H9 (cell line): ENCODE results near the gene PGS1. TPM values are rescaled to one million over a fixed set of nuclear protein-coding genes. Genes with fewer than 3 reads are reported as not detected.

Experiments
- DNase-seq: peaks from one replicate; pipeline ENCODE4 v3.0.0-alpha.2; 2017
- H2AFZ ChIP-seq: one replicate; pipeline ENCODE4 v1.6.1; 2013; ENCODE audit warnings: mild to moderate bottlenecking, low read length, control low read depth, moderate library complexity
- H2AK5ac ChIP-seq: 2 replicates; pipeline ENCODE4 v1.6.1; 2013; ENCODE audit warnings: low read length, control low read depth, mixed read lengths; ENCODE audit not compliant: insufficient read length
- H2BK120ac ChIP-seq: one replicate; pipeline ENCODE4 v1.6.1; 2013; ENCODE audit warnings: low read depth, mild to moderate bottlenecking, low read length, control low read depth, inconsistent platforms; ENCODE audit not compliant: poor library complexity, severe bottlenecking
- H2BK12ac ChIP-seq: 2 replicates; pipeline ENCODE4 v1.6.1; 2013; ENCODE audit warnings: low read length, control low read depth, mixed read lengths, low read depth; ENCODE audit not compliant: insufficient read length
- H2BK15ac ChIP-seq: 2 replicates; pipeline ENCODE4 v1.6.1; 2013; ENCODE audit warnings: low read depth, low read length, control low read depth
- H2BK20ac ChIP-seq: one replicate; pipeline ENCODE4 v1.6.1; 2013; ENCODE audit warnings: low read depth, mild to moderate bottlenecking, low read length, control low read depth, inconsistent platforms; ENCODE audit not compliant: poor library complexity, severe bottlenecking
- H2BK5ac ChIP-seq: 2 replicates; pipeline ENCODE4 v1.6.1; 2013; ENCODE audit warnings: low read length, control low read depth, mixed read lengths; ENCODE audit not compliant: insufficient read length
- H3K14ac ChIP-seq: 2 replicates; pipeline ENCODE4 v1.6.1; 2013; ENCODE audit warnings: low read length, control low read depth; ENCODE audit not compliant: insufficient read depth
- H3K18ac ChIP-seq: 2 replicates; pipeline ENCODE4 v1.6.1; 2013; ENCODE audit warnings: low read depth, mild to moderate bottlenecking, mixed read lengths, low read length, control low read depth; ENCODE audit not compliant: insufficient read length
- H3K23ac ChIP-seq: 2 replicates; pipeline ENCODE4 v1.6.1; 2013; ENCODE audit warnings: low read length, control low read depth, mixed read lengths, low read depth; ENCODE audit not compliant: insufficient read length
- H3K23me2 ChIP-seq: 2 replicates; pipeline ENCODE4 v1.6.1; 2013; ENCODE audit warnings: low read depth, mild to moderate bottlenecking, mixed read lengths, low read length, control low read depth; ENCODE audit not compliant: insufficient read length, poor library complexity, severe bottlenecking
- H3K27ac ChIP-seq: 2 replicates; pipeline ENCODE4 v1.5.1; 2013; ENCODE audit warnings: low read length, control low read depth, mixed read lengths, low read depth; ENCODE audit not compliant: insufficient read length
- H3K27me3 ChIP-seq: 2 replicates; pipeline ENCODE4 v1.6.1; 2013; ENCODE audit warnings: low read length, control low read depth, inconsistent platforms; ENCODE audit not compliant: insufficient read depth
- H3K4ac ChIP-seq: 2 replicates; pipeline ENCODE4 v1.6.1; 2013; ENCODE audit warnings: low read depth, mild to moderate bottlenecking, control low read depth, inconsistent platforms, low read length, moderate library complexity
- H3K4me1 ChIP-seq: 2 replicates; pipeline ENCODE4 v1.6.1; 2013; ENCODE audit warnings: low read length, control low read depth, inconsistent platforms; ENCODE audit not compliant: insufficient read depth
- H3K4me2 ChIP-seq: 2 replicates; pipeline ENCODE4 v1.6.1; 2013; ENCODE audit warnings: low read length, control low read depth, mixed read lengths; ENCODE audit not compliant: insufficient read length, insufficient read depth
- H3K56ac ChIP-seq: 2 replicates; pipeline ENCODE4 v1.6.1; 2013; ENCODE audit warnings: low read depth, mild to moderate bottlenecking, mixed read lengths, low read length, control low read depth; ENCODE audit not compliant: insufficient read length
- H3K79me1 ChIP-seq: 2 replicates; pipeline ENCODE4 v1.6.1; 2013; ENCODE audit warnings: low read depth, mild to moderate bottlenecking, moderate library complexity, low read length, control low read depth, inconsistent platforms; ENCODE audit not compliant: insufficient read depth, poor library complexity, severe bottlenecking
- H3K79me2 ChIP-seq: 2 replicates; pipeline ENCODE4 v1.6.1; 2013; ENCODE audit warnings: low read length, control low read depth, inconsistent platforms; ENCODE audit not compliant: insufficient read depth
- H3K9ac ChIP-seq: 2 replicates; pipeline ENCODE4 v1.6.1; 2013; ENCODE audit warnings: low read length, control low read depth, mixed read lengths; ENCODE audit not compliant: insufficient read length; ENCODE audit errors: extremely low read depth
- H3K9me3 ChIP-seq: one replicate; pipeline ENCODE4 v1.6.1; 2013; ENCODE audit warnings: low read depth, low read length, inconsistent platforms; ENCODE audit not compliant: control insufficient read depth
- H3T11ph ChIP-seq: one replicate; pipeline ENCODE4 v1.6.1; 2013; ENCODE audit warnings: mild to moderate bottlenecking, low read length, control low read depth, inconsistent platforms
- H4K20me1 ChIP-seq: one replicate; pipeline ENCODE4 v1.6.1; 2013; ENCODE audit not compliant: control insufficient read depth, insufficient read length, insufficient read depth
- H4K5ac ChIP-seq: 2 replicates; pipeline ENCODE4 v1.6.1; 2013; ENCODE audit warnings: low read depth, mild to moderate bottlenecking, mixed read lengths, low read length, control low read depth; ENCODE audit not compliant: insufficient read length
- H4K8ac ChIP-seq: replicated peaks from 2 replicates; pipeline ENCODE4 v1.6.1; 2013; ENCODE audit warnings: low read length, control low read depth, mixed read lengths, low read depth; ENCODE audit not compliant: insufficient read length
- H4K91ac ChIP-seq: 2 replicates; pipeline ENCODE4 v1.6.1; 2013; ENCODE audit warnings: low read depth, mild to moderate bottlenecking, moderate library complexity, mixed read lengths, low read length, control low read depth; ENCODE audit not compliant: insufficient read length
- H3K27ac Mint-ChIP-seq, 3 experiments: 2 replicates in 2 of 3; 3 replicates in 1 of 3; pipeline ENCODE4 v1.8.0; 2020 to 2021; ENCODE audit warnings: mixed read lengths in 3 of 3, mild to moderate bottlenecking in 1 of 3, moderate library complexity in 1 of 3
- H3K27me3 Mint-ChIP-seq: 2 replicates; pipeline ENCODE4 v1.8.0; 2021; ENCODE audit warnings: low read depth, mild to moderate bottlenecking, moderate library complexity, mixed read lengths
- H3K36me3 Mint-ChIP-seq, 3 experiments: 2 replicates in 2 of 3; 3 replicates in 1 of 3; pipeline ENCODE4 v1.8.0; 2020 to 2021; ENCODE audit warnings: low read depth in 3 of 3, mixed read lengths in 3 of 3; ENCODE audit not compliant: insufficient read depth in 1 of 3
- H3K4me1 Mint-ChIP-seq, 2 experiments: 2 replicates each; pipeline ENCODE4 v1.8.0; 2020; ENCODE audit warnings: mixed read lengths in 2 of 2
- H3K4me3 Mint-ChIP-seq, 2 experiments: 2 replicates in 1 of 2; 3 replicates in 1 of 2; pipeline ENCODE4 v1.8.0; 2020 to 2021; ENCODE audit warnings: mild to moderate bottlenecking in 2 of 2, mixed read lengths in 2 of 2, moderate library complexity in 1 of 2
- H3K9me3 Mint-ChIP-seq, 2 experiments: 2 replicates in 1 of 2; 3 replicates in 1 of 2; pipeline ENCODE4 v1.8.0; 2020; ENCODE audit warnings: mild to moderate bottlenecking in 2 of 2, mixed read lengths in 2 of 2, moderate library complexity in 1 of 2
- CTCF ChIP-seq: fragments of 200-600 bp; sonication (generic); conservative IDR thresholded peaks from 3 replicates; pipeline ENCODE4 v1.8.0; 2021; ENCODE audit warnings: antibody characterized with exemption, mild to moderate bottlenecking
- WGBS: extraction: QIAGEN DNeasy Blood & Tissue Kit; methylation state at CpG from one replicate; pipeline ENCODE4 v1.1.7; 2013; ENCODE audit warnings: missing lambda C conversion rate, low lambda C conversion rate, mixed read lengths; ENCODE audit not compliant: insufficient read length; ENCODE audit errors: extremely low coverage; 5-methylcytosine and 5-hydroxymethylcytosine counted together
- total RNA-seq: library from RNA; stranded (reverse); gene quantifications from 2 replicates; pipeline ENCODE4 v1.2.1, GENCODE V29; 2021

Gene PGS1
- total RNA-seq, 1 experiment from 2014 or later, result 45.7 TPM

GRCh38 chr17:78400581-78401240, 22.3 kb downstream of the PGS1 start:
- peaks cover 5% of the 10 kb centered on the region for H4K20me1 ChIP-seq
- H3K18ac ChIP-seq, result no peak overlapping the region
- no peak overlapping the region for H3K4ac ChIP-seq
- no peak overlapping the region for H2BK15ac ChIP-seq
- Mint-ChIP-seq H3K4me1 (0 out of 4 replicates have a peak, but pooled peaks cover 0 to 5% of the 10 kb centered on the region in 2 experiments), H3K27me3 (no peaks in the 10 kb centered on the region), H3K27ac (peak overlapping the region in 2 of 3 experiments; percentile 78 to 85; a peak in 2 of 7 replicates), H3K4me3 (no peak overlapping the region; a peak in 1 of 5 replicates), H3K36me3 (peaks cover 66 to 96% (median 95%) of the 10 kb centered on the region in 3 experiments; a peak in 6 of 7 replicates), H3K9me3 (no peaks in the 10 kb centered on the region)
- no peak overlapping the region for H3K4me2 ChIP-seq
- DNase-seq, result no peak
- no peak overlapping the region for H3K9ac ChIP-seq
- peaks cover 6% of the 10 kb centered on the region; the same call in 1 of the 2 replicates for H3K79me2 ChIP-seq
- H4K91ac ChIP-seq, result no peak overlapping the region
- H3K14ac ChIP-seq, result no peak overlapping the region; the same call in 1 of the 2 replicates
- H2BK5ac ChIP-seq, result no peak overlapping the region
- no peak overlapping the region for H2AFZ ChIP-seq
- no peaks in the 10 kb centered on the region for H3K79me1 ChIP-seq
- no peak overlapping the region for H3K56ac ChIP-seq
- no peak overlapping the region for H4K5ac ChIP-seq
- no peaks in the 10 kb centered on the region for H3K9me3 ChIP-seq
- no peaks in the 10 kb centered on the region for H3K4me1 ChIP-seq
- H3T11ph ChIP-seq, result no peak overlapping the region
- TF ChIP-seq CTCF, result no peak
- no peak overlapping the region for H4K8ac ChIP-seq
- H2BK120ac ChIP-seq, result no peak overlapping the region
- H2AK5ac ChIP-seq, result no peak overlapping the region
- H3K27me3 ChIP-seq, result no peaks in the 10 kb centered on the region
- H3K23ac ChIP-seq, result no peak overlapping the region
- H2BK12ac ChIP-seq, result no peak overlapping the region
- no CpG with 5 or more reads among the region's 17 CpGs for WGBS
- no peak overlapping the region for H3K27ac ChIP-seq
- H3K23me2 ChIP-seq, result no peaks in the 10 kb centered on the region
- H2BK20ac ChIP-seq, result no peak overlapping the region
